Ishikawa (cell line): ENCODE results near the gene TSPAN4.

Source experiments
- CEBPB ChIP-seq: IDR thresholded peaks from 2 replicates; pipeline ENCODE4 v1.6.1; 2012
- CREB1 ChIP-seq: IDR thresholded peaks from 2 replicates; pipeline ENCODE4 v1.6.1; 2012; ENCODE audit warnings: low read depth
- EGR1 ChIP-seq: IDR thresholded peaks from 2 replicates; pipeline ENCODE4 v1.6.1; 2012
- EP300 ChIP-seq: IDR thresholded peaks from 2 replicates; pipeline ENCODE4 v1.6.1; 2012; ENCODE audit warnings: borderline replicate concordance
- FOXM1 ChIP-seq: IDR thresholded peaks from 2 replicates; pipeline ENCODE4 v1.6.1; 2012; ENCODE audit warnings: low read depth, borderline replicate concordance
- NFIC ChIP-seq: IDR thresholded peaks from 2 replicates; pipeline ENCODE4 v1.6.1; 2012
- RAD21 ChIP-seq: IDR thresholded peaks from 2 replicates; pipeline ENCODE4 v1.6.1; 2012; ENCODE audit warnings: low read depth
- TAF1 ChIP-seq: IDR thresholded peaks from 2 replicates; pipeline ENCODE4 v1.6.1; 2012; ENCODE audit warnings: low read depth, mild to moderate bottlenecking
- TCF12 ChIP-seq: IDR thresholded peaks from 2 replicates; pipeline ENCODE4 v1.6.1; 2012; ENCODE audit warnings: low read depth
- TEAD4 ChIP-seq: IDR thresholded peaks from 2 replicates; pipeline ENCODE4 v1.6.1; 2012
- YY1 ChIP-seq: IDR thresholded peaks from 2 replicates; pipeline ENCODE4 v1.6.1; 2012; ENCODE audit warnings: low read depth
- ZBTB7A ChIP-seq: IDR thresholded peaks from 2 replicates; pipeline ENCODE4 v1.6.1; 2012; ENCODE audit warnings: low read depth
- TF ChIP-seq, protein P1 (sequence below): IDR thresholded peaks from 2 replicates; pipeline ENCODE4 v1.6.1; 2012
- TF ChIP-seq, protein P2 (sequence below): IDR thresholded peaks from 2 replicates; pipeline ENCODE4 v1.6.1; 2012
- TF ChIP-seq, protein P3 (sequence below): IDR thresholded peaks from 2 replicates; pipeline ENCODE4 v1.6.1; 2012; ENCODE audit warnings: low read depth, mild to moderate bottlenecking

TSPAN4 gene

DNA sequence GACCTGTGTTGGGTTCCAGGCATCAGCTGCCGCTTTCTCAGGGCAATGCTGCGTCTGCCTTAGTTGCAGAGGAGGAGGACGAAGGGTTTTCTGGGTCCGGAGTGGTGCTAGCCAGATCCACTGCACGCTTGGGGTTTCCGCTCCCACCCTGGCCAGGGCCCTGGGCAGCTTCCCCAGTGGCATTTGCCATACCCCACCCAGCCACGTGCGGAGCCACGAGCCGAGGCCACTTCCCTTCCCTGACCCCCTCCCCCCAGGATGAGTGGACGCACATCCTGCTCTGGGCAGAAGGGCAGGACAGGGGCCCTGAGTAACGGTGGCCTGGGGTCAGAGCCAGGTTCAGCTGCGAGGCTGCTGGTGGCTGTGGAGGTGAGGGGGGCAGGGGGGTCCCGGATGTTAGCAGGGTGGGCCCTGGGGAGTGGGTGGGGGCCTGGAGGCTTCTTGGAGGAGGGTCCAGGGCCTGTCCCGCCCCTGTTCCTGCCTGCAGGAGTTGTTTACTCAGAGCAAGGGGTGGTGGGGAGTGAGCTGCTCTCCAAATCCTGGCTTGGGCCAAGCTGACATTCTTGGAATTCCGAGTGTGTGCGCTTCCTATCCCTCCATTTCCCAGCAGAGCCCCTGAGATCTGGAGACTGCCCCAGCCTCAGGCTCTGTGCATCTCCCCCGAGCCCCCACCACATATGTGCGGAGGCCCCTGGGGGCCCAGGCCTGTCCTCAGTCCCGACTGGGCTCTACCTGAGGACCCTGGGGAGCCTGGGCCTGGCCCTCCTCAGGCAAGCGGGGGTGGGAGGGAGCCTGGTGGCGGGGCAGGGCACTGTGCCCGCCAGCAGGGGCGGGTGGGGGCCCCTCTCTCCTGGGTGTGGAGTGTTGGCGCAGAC is 1.4 kb downstream of the TSPAN4 start:
- no peak for TF ChIP-seq YY1
- no peak for TF ChIP-seq EGR1
- TF ChIP-seq, protein P1, sequence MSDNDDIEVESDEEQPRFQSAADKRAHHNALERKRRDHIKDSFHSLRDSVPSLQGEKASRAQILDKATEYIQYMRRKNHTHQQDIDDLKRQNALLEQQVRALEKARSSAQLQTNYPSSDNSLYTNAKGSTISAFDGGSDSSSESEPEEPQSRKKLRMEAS, result peak; percentile 94
- TF ChIP-seq FOXM1, result no peak
- TF ChIP-seq TEAD4, result peak; percentile 99
- TF ChIP-seq RAD21, result no peak
- peak; percentile 46 for TF ChIP-seq TCF12
- peak; percentile 51; the same call in 1 of the 2 replicates for TF ChIP-seq EP300
- peak; percentile 92 for TF ChIP-seq ZBTB7A
- TF ChIP-seq CREB1, result no peak
- TF ChIP-seq, protein P2, sequence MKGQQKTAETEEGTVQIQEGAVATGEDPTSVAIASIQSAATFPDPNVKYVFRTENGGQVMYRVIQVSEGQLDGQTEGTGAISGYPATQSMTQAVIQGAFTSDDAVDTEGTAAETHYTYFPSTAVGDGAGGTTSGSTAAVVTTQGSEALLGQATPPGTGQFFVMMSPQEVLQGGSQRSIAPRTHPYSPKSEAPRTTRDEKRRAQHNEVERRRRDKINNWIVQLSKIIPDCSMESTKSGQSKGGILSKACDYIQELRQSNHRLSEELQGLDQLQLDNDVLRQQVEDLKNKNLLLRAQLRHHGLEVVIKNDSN, result peak; percentile 47
- peak; percentile 56; the same call in 1 of the 2 replicates for TF ChIP-seq NFIC
- TF ChIP-seq, protein P3, sequence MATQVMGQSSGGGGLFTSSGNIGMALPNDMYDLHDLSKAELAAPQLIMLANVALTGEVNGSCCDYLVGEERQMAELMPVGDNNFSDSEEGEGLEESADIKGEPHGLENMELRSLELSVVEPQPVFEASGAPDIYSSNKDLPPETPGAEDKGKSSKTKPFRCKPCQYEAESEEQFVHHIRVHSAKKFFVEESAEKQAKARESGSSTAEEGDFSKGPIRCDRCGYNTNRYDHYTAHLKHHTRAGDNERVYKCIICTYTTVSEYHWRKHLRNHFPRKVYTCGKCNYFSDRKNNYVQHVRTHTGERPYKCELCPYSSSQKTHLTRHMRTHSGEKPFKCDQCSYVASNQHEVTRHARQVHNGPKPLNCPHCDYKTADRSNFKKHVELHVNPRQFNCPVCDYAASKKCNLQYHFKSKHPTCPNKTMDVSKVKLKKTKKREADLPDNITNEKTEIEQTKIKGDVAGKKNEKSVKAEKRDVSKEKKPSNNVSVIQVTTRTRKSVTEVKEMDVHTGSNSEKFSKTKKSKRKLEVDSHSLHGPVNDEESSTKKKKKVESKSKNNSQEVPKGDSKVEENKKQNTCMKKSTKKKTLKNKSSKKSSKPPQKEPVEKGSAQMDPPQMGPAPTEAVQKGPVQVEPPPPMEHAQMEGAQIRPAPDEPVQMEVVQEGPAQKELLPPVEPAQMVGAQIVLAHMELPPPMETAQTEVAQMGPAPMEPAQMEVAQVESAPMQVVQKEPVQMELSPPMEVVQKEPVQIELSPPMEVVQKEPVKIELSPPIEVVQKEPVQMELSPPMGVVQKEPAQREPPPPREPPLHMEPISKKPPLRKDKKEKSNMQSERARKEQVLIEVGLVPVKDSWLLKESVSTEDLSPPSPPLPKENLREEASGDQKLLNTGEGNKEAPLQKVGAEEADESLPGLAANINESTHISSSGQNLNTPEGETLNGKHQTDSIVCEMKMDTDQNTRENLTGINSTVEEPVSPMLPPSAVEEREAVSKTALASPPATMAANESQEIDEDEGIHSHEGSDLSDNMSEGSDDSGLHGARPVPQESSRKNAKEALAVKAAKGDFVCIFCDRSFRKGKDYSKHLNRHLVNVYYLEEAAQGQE, result peak; percentile 51; the same call in 1 of the 2 replicates
- TF ChIP-seq CEBPB, result no peak
- no peak for TF ChIP-seq TAF1

DNA sequence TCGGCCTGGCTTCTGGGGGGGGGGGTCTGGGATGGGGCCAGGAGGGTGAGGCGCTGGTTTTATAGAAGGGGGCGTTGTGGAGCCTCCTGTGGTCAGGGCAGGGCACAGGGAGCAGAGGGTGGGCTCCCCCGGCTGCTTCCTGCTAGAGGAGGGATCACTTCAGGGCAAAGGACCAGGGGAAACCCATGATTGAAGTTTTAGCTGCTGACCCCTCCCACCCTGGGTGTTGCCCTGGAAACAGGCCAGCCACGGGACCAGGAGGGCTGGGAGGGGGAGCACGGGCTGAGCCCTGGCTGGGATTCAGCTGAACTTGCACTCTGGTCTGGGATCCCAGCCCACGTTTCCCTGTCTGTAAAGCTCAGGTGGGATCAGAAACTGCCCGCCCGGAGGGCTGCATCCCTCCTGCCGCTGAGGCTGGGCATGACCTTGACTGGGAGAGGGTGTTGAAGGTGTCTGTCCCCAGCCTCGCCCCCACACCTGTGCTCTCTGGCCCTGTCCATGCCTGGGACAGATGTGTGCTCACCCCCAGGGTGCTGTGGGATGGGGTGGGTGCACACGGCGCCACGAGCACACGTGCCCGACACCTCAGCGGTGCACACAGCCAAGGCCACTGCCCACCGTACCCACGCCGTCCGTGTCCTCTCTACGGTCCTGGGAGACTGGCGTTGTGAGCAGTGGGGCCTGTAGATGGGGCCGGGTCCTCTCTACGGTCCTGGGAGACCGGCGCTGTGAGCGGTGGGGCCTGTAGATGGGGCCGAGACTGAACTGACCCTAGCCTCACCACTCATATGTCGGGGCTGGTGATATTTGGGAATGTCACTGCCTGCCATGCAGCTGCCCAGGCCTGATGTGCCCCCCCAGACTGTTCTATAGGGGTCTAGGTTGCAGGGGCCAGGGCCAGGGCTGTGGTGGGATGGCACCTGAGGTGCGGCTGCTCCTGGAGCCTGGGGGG is 2.3 kb downstream of the TSPAN4 start:
- TF ChIP-seq EGR1 (no peak), NFIC (peak; percentile 79), TAF1 (0 out of 2 replicates have a peak, but pooled peaks have one; percentile 22), CEBPB (no peak)
- TF ChIP-seq, protein P2, result peak; percentile 53; the same call in 1 of the 2 replicates

DNA sequence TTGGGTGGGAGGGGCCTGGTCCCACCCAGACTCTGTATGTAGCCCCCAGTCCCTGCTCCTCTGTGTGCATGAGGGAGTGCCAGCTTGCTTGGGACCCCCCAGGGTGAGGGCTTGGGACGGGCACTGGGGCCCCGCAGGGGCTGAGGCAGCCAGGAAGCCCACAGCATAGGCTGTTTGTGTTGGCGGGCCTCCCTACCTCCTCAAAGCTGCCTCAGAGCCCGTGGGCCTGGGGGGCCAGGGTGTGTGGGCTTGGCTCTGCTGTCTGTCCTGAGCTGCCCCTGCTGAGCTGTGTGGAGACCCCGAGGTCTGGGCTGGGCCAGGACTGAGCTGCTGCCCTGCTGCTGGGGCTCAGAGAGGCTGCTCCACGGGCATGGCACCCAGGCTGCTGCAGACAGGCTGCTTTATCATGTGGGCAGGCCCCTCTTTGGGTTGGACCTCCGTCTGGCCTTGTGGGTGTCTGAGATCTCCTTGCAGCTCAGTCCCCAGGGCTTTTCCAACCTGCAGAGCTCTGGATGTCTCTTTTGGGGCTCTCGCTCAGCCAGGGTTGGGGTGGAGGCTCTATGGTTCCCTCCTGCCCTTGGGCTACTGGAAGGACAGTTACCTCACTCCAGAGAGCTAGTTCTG is 3.3 kb downstream of the TSPAN4 start:
- TF ChIP-seq RAD21 (no peak), TEAD4 (no peak), TAF1 (no peak)
- TF ChIP-seq, protein P2, result no peak

- TF ChIP-seq, protein P1, result no peak
- TF ChIP-seq, protein P3, result no peak
- TF ChIP-seq TAF1, result no peak
- no peak for TF ChIP-seq TCF12
- no peak for TF ChIP-seq NFIC
- TF ChIP-seq CEBPB, result no peak
- no peak for TF ChIP-seq YY1
- TF ChIP-seq CREB1, result no peak
- no peak for TF ChIP-seq TEAD4
- TF ChIP-seq EP300, result no peak
- no peak for TF ChIP-seq ZBTB7A
- TF ChIP-seq, protein P2, result no peak
- no peak for TF ChIP-seq EGR1
- TF ChIP-seq FOXM1, result no peak
- no peak for TF ChIP-seq RAD21
These were observed 3.9 kb downstream of the TSPAN4 start for GRCh38 chr11:846496-847098.
